ENCODE results near the gene SPP2.

Gene SPP2

DNA sequence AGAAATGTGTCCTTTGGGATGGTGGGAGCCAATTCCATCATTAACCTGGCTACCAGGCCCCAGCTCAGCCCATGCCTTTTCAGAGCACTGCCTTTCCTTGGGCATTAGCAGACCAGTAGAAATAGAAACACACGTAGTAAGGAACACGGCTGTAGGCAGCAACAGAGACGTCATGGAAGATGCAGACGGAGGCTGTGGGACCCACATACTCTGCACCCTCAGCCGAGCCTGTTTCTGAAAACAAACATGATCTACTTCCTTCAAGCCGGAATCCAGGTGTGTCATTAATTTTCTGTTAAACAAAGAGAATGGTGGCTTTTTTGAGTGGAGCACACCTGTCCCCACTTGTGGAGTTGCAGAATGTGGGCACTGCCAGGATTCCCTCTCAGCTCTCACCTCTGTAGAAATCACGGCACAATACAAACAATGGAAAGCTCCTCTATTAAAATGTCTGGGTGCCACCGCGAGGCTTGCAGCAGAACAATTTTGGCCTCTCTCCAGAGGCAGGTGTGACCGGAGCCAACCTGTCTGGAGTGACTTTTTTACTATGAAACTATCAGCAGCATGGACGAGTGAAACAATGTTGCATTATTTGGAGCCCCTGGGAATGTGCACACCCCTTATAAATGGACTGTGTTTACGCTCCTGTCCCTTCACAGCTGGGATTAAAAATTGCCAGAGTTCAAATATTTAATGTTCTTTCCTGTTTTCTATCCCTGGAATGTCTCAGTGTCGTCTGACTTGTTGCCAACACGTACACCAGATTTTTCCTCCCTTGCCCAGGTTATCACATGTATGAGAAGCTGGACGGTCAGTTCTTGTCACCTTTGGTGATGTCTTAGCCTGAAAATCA, 31.7 kb downstream of the SPP2 start:
- DNase-seq (ENCODE audit: low read depth): no peak
- no peak overlapping the region for H3K4me3 ChIP-seq (ENCODE audit: low read depth, low read length)

DNA sequence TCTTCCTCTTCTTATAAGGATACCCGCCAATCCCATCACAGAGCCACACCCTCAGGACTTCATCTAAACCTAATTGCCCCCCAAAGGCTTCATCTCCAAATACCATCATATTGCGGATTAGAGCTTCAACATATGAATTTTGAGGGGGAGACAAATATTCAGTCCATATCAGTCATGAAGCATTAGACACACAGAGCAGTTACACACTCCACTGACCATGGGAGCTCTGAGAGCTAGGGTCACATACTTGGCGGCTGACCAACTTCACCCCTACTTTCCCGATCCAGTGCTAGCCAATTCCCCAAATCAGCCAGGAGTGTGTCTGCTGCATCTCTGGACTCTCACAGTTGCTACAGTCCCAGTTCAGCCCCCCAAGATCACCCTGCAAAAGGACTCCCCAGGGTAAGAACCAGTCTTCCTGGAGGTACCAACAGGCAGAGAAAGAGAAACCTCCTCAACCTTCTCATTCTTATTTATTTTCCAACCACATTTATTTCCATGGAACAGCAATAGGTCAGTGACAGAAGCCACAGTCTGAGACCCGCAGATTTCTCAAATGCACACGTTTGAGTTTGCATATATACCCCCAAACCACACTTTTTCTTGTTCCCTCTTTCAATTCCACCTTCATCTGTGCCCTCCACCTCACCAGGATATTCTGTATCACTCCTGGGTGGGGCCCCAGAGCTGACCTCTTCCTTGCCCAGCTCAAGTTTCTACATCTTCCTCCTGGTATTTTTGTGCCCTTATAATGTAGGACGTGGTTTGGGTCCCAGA, 33.3 kb downstream of the SPP2 start:
- DNase-seq (ENCODE audit: low read depth): no peak
- H3K4me3 ChIP-seq (ENCODE audit: low read depth, low read length): no peak overlapping the region

DNA sequence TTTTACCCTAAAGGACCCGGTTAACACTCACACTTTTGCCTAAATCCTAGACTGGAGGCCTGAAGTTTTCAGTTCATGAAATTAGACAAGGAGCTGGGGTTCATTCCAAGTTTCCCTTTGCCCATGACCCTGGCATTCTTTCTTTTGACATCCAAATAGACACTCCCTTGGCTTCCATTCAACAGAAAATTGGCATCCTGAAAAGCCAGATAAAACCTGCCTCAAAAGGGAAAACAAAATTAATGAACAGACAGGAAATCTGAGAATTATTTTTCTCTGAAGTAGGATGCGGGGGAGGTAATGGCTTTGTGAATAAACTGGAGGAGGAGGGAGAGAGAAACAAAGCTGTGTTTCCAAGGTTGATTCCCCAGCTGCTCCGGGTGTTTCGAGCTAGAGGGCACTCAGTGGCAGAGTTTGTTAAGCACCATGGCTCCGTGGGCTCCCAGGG, 41.0 kb downstream of the SPP2 start:
- H3K4me3 ChIP-seq (ENCODE audit: low read depth, low read length): no peak overlapping the region
- DNase-seq (ENCODE audit: low read depth): no peak

DNA sequence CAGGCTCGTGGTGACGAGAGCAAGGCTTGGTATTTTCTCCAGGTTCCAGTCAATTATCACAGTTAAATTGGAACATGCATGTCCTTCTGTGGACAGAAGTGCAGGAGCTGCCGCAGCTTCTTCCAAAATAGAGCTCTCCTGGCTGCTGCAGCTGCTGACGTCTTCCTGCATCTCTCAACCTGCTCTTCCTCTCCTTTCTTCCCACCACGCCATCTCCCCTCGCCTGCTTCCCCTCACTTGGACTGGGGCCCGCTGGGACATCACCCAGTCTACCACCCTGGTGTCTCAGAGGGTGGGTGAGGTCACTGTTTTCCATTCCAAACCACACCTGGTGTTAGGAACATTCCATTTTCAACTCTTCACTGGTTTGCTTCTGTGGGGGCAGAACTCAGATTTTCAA, 41.4 kb downstream of the SPP2 start:
- no peak overlapping the region for H3K4me3 ChIP-seq (ENCODE audit: low read depth, low read length)

DNA sequence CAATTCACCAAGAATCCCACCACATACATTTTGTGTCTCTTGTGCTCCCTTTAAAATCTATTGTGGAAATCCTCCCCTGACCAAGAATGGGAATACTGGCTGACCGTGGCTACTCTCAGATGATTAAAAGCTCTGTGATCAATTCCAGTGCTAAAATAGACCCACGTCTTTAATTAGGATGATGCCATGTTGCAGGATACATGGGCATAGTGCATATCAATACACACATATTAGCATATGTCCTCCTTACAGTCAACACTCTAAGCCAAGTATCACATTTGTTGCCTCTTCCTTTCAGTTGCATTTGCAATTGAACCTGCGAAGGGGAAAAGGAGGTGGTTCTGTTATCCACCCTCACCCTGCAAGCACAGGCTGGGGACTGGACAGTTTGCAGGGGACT, 41.8 kb downstream of the SPP2 start:
- no peak for DNase-seq (ENCODE audit: low read depth)
- no peak overlapping the region for H3K4me3 ChIP-seq (ENCODE audit: low read depth, low read length)

More for the DNA sequence above, 41.4 kb downstream of the SPP2 start:
- DNase-seq (ENCODE audit: low read depth): no peak

DNA sequence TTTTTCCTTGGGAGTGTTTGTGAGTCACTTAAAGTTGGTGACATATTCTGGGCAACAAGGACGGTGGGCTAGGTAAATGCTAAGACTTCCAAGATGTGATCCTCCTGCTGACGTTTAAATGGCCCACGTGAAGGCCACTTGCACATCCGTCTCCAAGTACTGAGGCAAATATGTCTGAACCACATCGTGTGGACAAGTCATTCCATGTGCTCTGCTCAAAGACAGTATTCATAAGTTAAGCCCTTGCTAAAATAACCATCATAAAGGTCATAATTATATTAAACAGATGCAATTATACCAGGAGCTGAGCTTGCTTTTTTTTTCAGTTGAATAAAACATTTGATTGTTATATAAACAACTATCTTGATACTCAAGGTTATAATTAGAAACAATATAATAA, 44.8 kb downstream of the SPP2 start:
- no peak overlapping the region for H3K4me3 ChIP-seq (ENCODE audit: low read depth, low read length)
- DNase-seq (ENCODE audit: low read depth): no peak

DNA sequence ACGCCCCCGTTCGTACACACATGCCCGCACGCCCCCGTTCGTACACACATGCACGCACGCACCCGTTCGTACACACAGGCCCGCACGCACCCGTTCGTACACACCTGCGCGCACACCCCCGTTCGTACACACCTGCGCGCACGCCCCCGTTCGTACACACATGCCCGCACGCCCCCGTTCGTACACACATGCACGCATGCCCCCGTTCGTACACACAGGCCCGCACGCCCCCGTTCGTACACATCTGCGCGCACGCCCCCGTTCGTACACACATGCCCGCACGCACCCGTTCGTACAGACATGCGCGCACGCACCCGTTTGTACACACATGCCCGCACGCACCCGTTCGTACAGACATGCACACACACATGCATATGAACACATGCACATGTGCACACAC, 45.7 kb downstream of the SPP2 start:
- no peak for DNase-seq (ENCODE audit: low read depth)
- H3K4me3 ChIP-seq (ENCODE audit: low read depth, low read length): no peak overlapping the region

DNA sequence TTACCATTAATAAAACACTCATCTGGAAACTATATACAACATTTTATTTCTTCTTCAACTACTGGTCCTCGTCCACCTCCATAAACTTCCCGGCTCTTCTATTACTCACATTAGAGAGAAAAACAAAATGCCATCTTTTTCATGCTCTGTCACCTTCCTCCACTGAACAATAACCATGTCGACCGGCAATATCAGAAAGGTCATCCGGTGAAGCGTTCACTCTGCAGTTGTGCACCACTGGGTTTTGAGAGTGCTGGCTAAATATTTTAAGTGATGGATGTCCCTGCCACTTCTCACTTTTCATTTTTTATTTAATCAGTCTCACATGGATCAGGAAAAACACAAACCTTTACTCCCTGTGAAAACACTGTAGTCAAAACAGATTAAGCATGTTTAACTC, 48.2 kb downstream of the SPP2 start:
- no peak for DNase-seq (ENCODE audit: low read depth)
- H3K4me3 ChIP-seq (ENCODE audit: low read depth, low read length): no peak overlapping the region

DNA sequence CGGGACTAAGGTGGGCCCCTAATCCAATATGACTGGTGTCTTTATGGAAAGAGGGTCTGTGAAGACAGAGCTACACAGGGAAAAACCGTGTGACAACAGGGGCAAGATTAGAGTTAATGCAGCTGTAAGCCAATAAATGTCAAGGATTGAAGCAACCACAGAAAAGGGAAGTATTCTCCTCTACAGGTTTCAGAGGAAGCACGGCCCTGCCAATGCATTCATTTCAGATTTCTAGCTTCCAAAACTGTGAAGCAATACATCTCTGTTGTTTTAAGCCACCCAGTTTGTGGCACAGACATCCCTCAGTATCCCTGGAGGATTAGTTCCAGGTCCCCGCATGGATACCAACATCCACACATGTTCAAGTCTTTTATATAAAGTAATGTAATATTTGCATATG, 48.8 kb downstream of the SPP2 start:
- no peak for DNase-seq (ENCODE audit: low read depth)

DNA sequence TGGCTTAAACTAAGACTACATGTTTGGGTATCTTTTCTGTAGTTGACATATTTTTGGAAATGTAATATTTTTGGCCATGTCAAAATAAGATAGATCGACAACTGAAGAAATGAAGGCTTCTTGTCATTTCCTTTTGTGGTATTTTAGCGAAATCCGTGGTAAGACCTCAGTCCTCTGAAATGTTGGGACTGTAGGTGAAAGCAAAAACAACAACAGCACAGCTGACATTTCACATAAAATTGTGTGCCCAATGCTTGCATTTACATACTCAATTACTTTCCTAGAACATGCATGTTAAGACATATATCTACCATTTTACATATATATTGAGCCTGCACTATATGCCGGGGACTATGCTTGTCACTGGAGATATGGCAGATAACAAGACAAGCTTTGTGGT, 50.2 kb downstream of the SPP2 start:
- no peak overlapping the region for H3K4me3 ChIP-seq (ENCODE audit: low read depth, low read length)
- no peak for DNase-seq (ENCODE audit: low read depth)

More for the DNA sequence above, 48.8 kb downstream of the SPP2 start:
- no peak overlapping the region for H3K4me3 ChIP-seq (ENCODE audit: low read depth, low read length)

DNA sequence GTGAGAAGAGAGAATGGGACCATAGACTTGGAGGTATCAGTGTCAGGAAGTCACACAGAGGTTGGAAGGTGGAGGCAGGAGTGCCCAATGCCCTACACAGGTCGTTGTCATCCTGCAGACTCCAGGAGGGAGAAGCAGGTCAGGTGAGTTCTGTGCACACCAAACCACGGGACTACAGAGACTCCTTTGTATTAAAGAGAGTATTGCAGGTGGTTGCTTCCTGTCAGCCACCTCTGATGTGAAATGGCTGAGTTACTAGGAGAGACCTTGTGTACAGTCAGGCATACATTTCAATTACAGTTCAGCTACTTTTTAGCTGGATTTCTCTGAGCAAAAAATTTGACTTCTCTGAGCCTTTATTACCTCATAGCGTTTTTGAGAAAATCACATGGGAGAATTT, 51.6 kb downstream of the SPP2 start:
- DNase-seq (ENCODE audit: low read depth): no peak
- no peak overlapping the region for H3K4me3 ChIP-seq (ENCODE audit: low read depth, low read length)

DNA sequence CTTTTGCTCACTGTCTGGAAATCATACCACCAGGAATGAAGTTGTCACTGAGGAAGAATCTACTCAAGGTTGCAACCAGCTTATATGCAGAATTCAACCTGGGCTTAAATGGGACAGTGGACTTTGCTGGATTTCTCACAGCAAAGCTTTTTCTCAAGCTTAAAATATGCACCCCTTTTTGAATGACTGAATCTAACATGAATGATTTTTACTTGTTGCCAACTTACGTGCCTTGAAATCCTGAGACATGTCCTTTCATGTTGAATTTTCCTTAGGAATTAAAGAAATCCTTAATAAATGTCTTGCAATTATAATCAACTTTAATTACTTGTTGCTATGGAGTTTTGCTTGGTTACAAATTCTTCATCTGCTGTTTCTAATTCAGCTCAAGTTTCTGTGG, 57.4 kb downstream of the SPP2 start:
- H3K4me3 ChIP-seq (ENCODE audit: low read depth, low read length): no peak overlapping the region
- DNase-seq (ENCODE audit: low read depth): no peak

DNA sequence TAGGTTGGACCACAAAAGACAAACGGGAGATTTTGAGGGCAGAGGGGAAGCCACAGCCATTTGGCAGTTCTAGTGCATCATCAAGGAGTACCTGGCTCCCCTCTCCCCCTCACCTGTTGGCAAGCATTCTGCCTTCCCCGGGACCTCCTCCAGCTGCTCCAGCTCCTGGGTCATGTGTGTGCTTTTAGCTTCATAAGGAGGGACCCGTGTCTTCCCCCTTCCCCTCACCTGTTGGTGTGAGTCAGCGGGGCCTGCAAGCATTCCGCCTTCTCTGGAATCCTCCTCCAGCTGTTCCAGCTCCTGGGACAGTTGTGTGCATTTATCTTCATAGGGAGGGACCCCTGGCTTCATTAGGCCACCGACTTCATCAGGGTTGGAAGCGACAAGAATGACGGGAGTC, 58.8 kb downstream of the SPP2 start:
- DNase-seq (ENCODE audit: low read depth): no peak
- no peak overlapping the region for H3K4me3 ChIP-seq (ENCODE audit: low read depth, low read length)

DNA sequence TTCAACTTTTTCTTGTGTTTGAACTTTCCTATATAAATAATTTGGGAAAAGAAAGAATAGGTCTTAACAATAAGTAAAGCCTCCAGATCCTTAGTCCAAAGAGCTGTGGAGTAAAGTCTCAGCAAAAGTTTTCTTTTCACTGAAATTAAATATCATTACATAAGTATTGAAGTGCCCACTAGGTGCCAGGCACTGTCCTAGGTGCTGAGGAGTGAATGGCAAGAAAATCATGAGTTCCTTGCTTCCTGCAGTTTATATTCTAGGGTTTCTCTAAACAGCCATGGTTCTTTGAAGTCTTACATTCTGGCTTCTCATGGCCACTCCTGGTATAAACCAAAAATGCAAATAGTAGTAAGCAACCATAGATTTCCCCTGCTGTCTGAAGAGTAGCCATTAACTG, 59.7 kb downstream of the SPP2 start:
- no peak for DNase-seq (ENCODE audit: low read depth)
- H3K4me3 ChIP-seq (ENCODE audit: low read depth, low read length): no peak overlapping the region

DNA sequence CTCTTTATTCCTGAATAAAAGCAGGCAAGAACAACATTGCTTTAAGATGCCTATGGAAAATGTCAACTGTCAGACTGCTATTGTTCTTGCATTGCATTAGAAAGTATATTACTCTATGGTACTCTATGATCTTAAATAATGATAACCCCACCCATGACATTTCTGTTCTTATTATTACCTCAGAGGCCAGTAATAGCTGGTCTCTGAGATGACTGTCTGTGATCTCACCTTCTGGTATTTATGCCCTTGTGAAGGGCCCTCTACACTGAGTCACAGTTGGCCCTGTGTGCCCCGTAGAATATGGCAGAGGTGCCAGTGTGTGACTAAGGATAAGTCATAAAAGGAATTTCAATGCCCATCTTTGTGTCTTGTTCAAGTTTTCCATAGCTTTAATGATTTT, 61.0 kb downstream of the SPP2 start:
- no peak for DNase-seq (ENCODE audit: low read depth)
- no peak overlapping the region for H3K4me3 ChIP-seq (ENCODE audit: low read depth, low read length)

DNA sequence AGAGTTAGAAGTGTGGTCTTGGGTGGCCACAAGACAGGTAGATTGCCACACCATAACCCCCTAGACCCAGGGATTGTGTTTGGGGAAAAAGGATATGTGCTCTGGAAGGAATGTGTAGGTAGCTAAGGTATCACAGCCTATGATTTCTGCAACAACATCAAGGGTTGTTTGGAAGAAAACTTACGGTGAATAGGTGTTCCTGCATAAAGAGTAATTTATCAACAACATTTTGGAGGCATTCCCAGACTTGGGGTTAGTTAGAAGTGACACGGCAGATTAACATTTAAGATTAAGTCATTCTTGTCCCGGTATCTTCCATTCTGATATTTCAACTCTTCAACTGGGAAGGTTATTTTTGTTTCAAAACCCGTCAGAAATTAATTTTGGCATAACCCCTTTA, 65.5 kb downstream of the SPP2 start:
- H3K4me3 ChIP-seq (ENCODE audit: low read depth, low read length): no peak overlapping the region
- DNase-seq (ENCODE audit: low read depth): no peak

DNA sequence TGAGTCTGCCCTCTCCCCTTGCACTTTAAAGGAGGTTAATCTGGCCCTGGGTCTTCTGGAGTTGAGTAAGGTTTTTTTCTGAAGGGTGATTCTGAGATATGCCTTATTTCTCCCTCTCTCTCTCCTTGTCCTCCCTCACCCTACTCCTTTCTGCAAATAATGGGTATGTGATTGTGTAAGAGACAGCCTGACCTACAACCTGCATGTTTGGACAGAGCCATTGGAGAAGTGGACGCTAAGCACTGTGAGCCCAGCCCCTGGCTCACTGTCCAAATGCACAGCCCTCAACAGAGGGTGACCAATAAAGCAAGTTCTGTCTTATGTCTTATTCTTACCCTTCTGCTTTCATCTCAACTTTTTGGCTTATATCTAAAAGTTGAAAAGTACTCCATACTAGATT, 71.5 kb downstream of the SPP2 start:
- no peak for DNase-seq (ENCODE audit: low read depth)

DNA sequence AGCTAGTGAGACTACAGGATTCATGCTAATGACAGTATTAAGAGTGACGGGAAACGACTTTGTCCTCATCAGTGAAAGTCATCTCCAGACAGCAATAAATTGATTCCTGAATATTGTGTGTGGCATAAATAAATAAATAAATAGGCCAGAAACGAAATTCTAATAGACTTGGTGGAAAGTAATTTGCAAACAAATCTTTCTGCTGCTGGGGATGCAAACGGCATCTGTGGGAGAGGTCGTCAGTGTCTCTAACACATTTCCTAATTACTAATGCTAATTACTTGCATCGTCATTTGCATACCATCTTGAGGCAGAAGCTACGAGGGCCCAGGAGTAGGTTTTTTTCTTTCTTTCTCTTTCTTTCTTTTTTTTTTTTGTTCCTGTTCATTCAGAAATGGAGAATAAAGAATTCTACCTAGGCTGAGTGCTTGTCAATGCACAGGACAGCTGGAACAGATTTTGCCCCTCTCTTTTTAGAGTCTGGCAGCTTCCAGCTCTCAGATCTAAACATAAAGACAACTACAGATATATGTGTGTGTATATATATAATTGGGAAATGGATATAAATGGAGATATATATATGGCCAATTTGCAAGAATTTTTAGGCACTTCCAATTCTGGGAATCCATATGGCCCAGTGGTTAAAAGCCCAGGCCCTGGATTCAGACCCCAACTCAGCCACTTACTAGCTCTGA, 75.1 kb downstream of the SPP2 start:
- no peak overlapping the region for H3K4me3 ChIP-seq (ENCODE audit: low read depth, low read length)
- no peak for DNase-seq (ENCODE audit: low read depth)

More for the DNA sequence above, 71.5 kb downstream of the SPP2 start:
- H3K4me3 ChIP-seq (ENCODE audit: low read depth, low read length): no peak overlapping the region

DNA sequence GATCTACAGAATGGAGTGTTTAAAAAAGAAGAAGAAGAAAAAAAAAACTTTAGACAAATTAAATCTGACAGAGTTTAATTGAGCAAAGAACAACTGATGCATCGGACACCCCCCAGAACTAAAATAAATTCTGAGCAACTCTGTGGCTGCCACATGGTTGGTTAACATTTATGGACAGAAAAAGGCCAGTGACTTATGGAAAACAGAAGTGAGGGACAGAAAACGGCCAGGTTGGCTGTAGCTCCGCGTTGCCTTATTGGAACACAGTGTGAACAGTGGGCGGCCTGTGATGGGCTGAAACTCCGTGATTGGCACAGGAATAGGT, 75.6 kb downstream of the SPP2 start:
- H3K4me3 ChIP-seq (ENCODE audit: low read depth, low read length): no peak overlapping the region
- DNase-seq (ENCODE audit: low read depth): no peak
